Mammary epithelial cell (primary cell): ENCODE measurements around the gene ZNF431.

Experiments
- CTCF ChIP-seq, 2 donors: IDR thresholded peaks in 1 of 2; conservative IDR thresholded peaks in 1 of 2; 2 replicates each; pipeline ENCODE4 v1.5.1; 2011 to 2012; ENCODE audit warnings: inconsistent platforms in 2 of 2, low read length in 2 of 2, mild to moderate bottlenecking in 2 of 2, control low read depth in 1 of 2, low read depth in 1 of 2; ENCODE audit not compliant: insufficient read depth in 1 of 2; ENCODE audit errors: extremely low read depth in 1 of 2
- EZH2 ChIP-seq: IDR thresholded peaks from 2 replicates; pipeline ENCODE4 v1.6.1; 2012; ENCODE audit warnings: low read length, inconsistent platforms, borderline replicate concordance

- no peak for TF ChIP-seq CTCF (conservative IDR thresholded peaks at IDR 0.05 in 1 of 2, IDR thresholded peaks at IDR 0.05 in 1 of 2; ENCODE audit: extremely low read depth in 1 of 2, insufficient read depth in 1 of 2, low read depth in 1 of 2, low read length in 2 of 2)
- no peak for TF ChIP-seq EZH2
These were observed 6.4 kb upstream of the ZNF431 start for GRCh38 chr19:21135433-21135832.
